ENCODE measurements around the gene DHX32.

Gene DHX32

GRCh38 chr10:125849448-125849847 is 31.6 kb downstream of the DHX32 start:
- peaks cover 18% of the 10 kb centered on the region for H3K36me3 ChIP-seq (replicated peaks)
- TF ChIP-seq CTCF (IDR thresholded peaks at IDR 0.05; ENCODE audit: low read depth, low read length, missing control alignments) = no peak
- in situ Hi-C loops (cut with HindIII; ENCODE audit: low pct_ligation_motif_present, low sequenced_read_pairs) = no loop called here
- no peak overlapping the region for H3K4me3 ChIP-seq (ENCODE audit: low read depth, low read length)
- DNase-seq = no peak
- H3K27ac ChIP-seq = no peak overlapping the region
- H3K27me3 ChIP-seq (replicated peaks) = no peaks in the 10 kb centered on the region

DNA sequence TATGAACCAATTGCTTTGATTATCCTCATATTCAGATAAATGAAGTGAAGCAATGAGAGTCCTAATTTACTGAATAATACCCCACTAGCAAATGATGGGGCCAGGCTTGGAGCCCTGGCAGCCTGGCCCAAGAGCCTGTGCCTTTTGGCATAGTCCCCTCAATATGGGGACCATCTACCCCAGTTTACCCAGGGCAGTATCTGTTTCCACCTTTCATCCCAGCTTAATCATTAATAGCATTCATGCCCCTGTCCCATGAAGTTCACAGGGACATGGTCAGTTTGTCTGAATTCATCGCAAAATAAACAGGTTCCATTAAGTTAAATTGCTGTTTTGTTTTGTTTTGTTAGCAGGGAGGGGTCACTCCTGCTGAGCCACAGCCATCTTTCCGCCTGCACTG is 32.2 kb downstream of the DHX32 start:
- Histone ChIP-seq H3K36me3 (replicated peaks) (peaks cover 18% of the 10 kb centered on the region), H3K4me3 (ENCODE audit: low read depth, low read length) (no peak overlapping the region), H3K27ac (no peak overlapping the region), H3K27me3 (replicated peaks) (no peaks in the 10 kb centered on the region)
- TF ChIP-seq CTCF (IDR thresholded peaks at IDR 0.05; ENCODE audit: low read depth, low read length, missing control alignments) = no peak
- no peak for DNase-seq
- in situ Hi-C loops (cut with HindIII; ENCODE audit: low pct_ligation_motif_present, low sequenced_read_pairs) = no loop called here

DNA sequence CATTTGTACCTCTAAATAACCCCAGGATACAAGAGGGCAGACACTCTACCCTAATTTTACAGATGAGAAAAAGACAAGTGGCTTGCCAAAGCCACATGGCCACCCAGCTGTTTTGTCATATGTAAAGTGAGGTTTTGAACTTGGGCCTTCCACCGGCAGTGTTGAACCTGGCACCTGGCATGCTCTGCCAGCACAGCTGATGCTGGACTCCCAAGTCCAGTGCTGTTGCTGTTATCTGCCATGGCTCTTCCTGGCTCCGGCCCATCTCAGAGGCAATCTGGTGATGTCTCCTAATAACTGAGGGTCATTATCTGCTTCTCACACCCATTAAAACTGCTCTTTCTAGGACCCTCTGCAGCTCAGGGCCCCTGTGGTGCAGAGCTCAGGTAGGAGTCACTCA is 32.7 kb downstream of the DHX32 start:
- in situ Hi-C loops (cut with HindIII; ENCODE audit: low pct_ligation_motif_present, low sequenced_read_pairs) = no loop called here
- DNase-seq = no peak
- H3K27ac ChIP-seq = no peak overlapping the region
- no peak overlapping the region for H3K4me3 ChIP-seq (ENCODE audit: low read depth, low read length)
- H3K27me3 ChIP-seq (replicated peaks) = no peaks in the 10 kb centered on the region
- TF ChIP-seq CTCF (IDR thresholded peaks at IDR 0.05; ENCODE audit: low read depth, low read length, missing control alignments) = no peak
- peaks cover 18% of the 10 kb centered on the region for H3K36me3 ChIP-seq (replicated peaks)

- Histone ChIP-seq H3K27me3 (replicated peaks) (no peaks in the 10 kb centered on the region), H3K4me3 (ENCODE audit: low read depth, low read length) (no peak overlapping the region), H3K27ac (no peak overlapping the region), H3K36me3 (replicated peaks) (peaks cover 14% of the 10 kb centered on the region)
- TF ChIP-seq CTCF (IDR thresholded peaks at IDR 0.05; ENCODE audit: low read depth, low read length, missing control alignments) = no peak
- in situ Hi-C loops (cut with HindIII; ENCODE audit: low pct_ligation_motif_present, low sequenced_read_pairs) = no loop called here
- DNase-seq = no peak
Measured at GRCh38 chr10:125846894-125847293, 34.2 kb downstream of the DHX32 start.

DNA sequence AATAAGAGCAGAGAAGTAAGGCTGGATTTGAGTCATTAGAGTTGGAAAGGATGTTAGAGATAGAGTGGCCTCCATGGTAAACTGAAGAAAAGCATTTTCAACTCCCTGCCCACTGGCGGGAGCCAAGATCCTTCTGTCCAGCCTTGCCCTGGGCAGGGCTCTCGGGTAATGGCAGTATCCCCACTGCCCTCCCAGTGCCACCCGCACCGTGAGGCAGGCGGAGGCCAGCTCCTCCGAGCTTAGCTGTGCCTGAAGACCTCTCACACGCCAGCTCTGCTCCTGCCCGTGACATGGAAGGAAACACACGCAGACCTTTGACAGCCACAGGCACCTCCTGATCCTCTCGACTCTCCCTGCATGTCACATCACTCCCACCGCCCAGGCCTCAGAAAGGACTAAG is 35.5 kb downstream of the DHX32 start:
- in situ Hi-C loops (cut with HindIII; ENCODE audit: low pct_ligation_motif_present, low sequenced_read_pairs) = no loop called here
- no peak for TF ChIP-seq CTCF (IDR thresholded peaks at IDR 0.05; ENCODE audit: low read depth, low read length, missing control alignments)
- Histone ChIP-seq H3K36me3 (replicated peaks) (peaks cover 13% of the 10 kb centered on the region), H3K27me3 (replicated peaks) (no peaks in the 10 kb centered on the region), H3K27ac (no peak overlapping the region), H3K4me3 (ENCODE audit: low read depth, low read length) (no peak overlapping the region)
- no peak for DNase-seq

GRCh38 chr10:125844751-125845221 is 36.3 kb downstream of the DHX32 start:
- Histone ChIP-seq H3K36me3 (replicated peaks) (peaks cover 21% of the 10 kb centered on the region), H3K27ac (no peak overlapping the region), H3K27me3 (replicated peaks) (no peaks in the 10 kb centered on the region), H3K4me3 (ENCODE audit: low read depth, low read length) (no peak overlapping the region)
- DNase-seq = no peak
- TF ChIP-seq CTCF (IDR thresholded peaks at IDR 0.05; ENCODE audit: low read depth, low read length, missing control alignments) = no peak
- in situ Hi-C loops (cut with HindIII; ENCODE audit: low pct_ligation_motif_present, low sequenced_read_pairs) = no loop called here

Measured in brain microvascular endothelial cell (primary cell).